HEK293T (cell line): ENCODE results near the gene TERB1.

Experiments used
- CTCF ChIA-PET: fragments of 350-600 bp; formaldehyde crosslinking; extraction: SDS; loops from one replicate; lab custom pipeline; 2021; ENCODE audit warnings: antibody characterized with exemption, inconsistent platforms; lab: Yijun Ruan, JAX
- POLR2A ChIA-PET: fragments of 350-600 bp; formaldehyde crosslinking; extraction: SDS; loops from one replicate; lab custom pipeline; 2020; ENCODE audit warnings: antibody characterized with exemption, inconsistent platforms; lab: Yijun Ruan, JAX
- DNase-seq: peaks from one replicate; pipeline ENCODE4 v3.0.0; 2012; ENCODE audit warnings: mixed read lengths; ENCODE audit errors: extremely low spot score
- ARNT ChIP-seq: fragments of 450-650 bp; IDR thresholded peaks from 2 replicates; pipeline ENCODE4 v1.6.1; 2017; ENCODE audit warnings: mild to moderate bottlenecking
- BHLHE40 ChIP-seq: fragments of 450-650 bp; IDR thresholded peaks from 2 replicates; pipeline ENCODE4 v1.6.1; 2016; ENCODE audit warnings: mild to moderate bottlenecking, moderate library complexity, borderline replicate concordance
- CTBP1 ChIP-seq: fragments of 450-650 bp; IDR thresholded peaks from 2 replicates; pipeline ENCODE4 v1.6.1; 2016; ENCODE audit warnings: borderline replicate concordance
- ELF4 ChIP-seq: fragments of 450-650 bp; IDR thresholded peaks from 2 replicates; pipeline ENCODE4 v1.6.1; 2017; ENCODE audit warnings: antibody characterized with exemption
- FOXA1 ChIP-seq: fragments of 450-650 bp; IDR thresholded peaks from 2 replicates; pipeline ENCODE4 v1.6.1; 2016; ENCODE audit warnings: mild to moderate bottlenecking
- FOXK2 ChIP-seq: fragments of 450-650 bp; IDR thresholded peaks from 2 replicates; pipeline ENCODE4 v1.6.1; 2016; ENCODE audit warnings: mild to moderate bottlenecking
- FOXM1 ChIP-seq: fragments of 450-650 bp; IDR thresholded peaks from 2 replicates; pipeline ENCODE4 v1.6.1; 2017; ENCODE audit warnings: mild to moderate bottlenecking, borderline replicate concordance
- HDGF ChIP-seq: fragments of 450-650 bp; IDR thresholded peaks from 2 replicates; pipeline ENCODE4 v1.6.1; 2017; ENCODE audit warnings: antibody characterized with exemption, borderline replicate concordance
- L3MBTL2 ChIP-seq: fragments of 450-650 bp; conservative IDR thresholded peaks from 2 replicates; pipeline ENCODE4 v1.6.1; 2016; ENCODE audit warnings: mild to moderate bottlenecking
- LEF1 ChIP-seq: fragments of 450-650 bp; IDR thresholded peaks from 2 replicates; pipeline ENCODE4 v1.6.1; 2017; ENCODE audit warnings: mild to moderate bottlenecking, borderline replicate concordance
- NFRKB ChIP-seq: fragments of 450-650 bp; IDR thresholded peaks from 2 replicates; pipeline ENCODE4 v1.6.1; 2016; ENCODE audit warnings: mild to moderate bottlenecking, moderate library complexity
- PKNOX1 ChIP-seq: fragments of 450-650 bp; IDR thresholded peaks from 2 replicates; pipeline ENCODE4 v1.6.1; 2016
- SP1 ChIP-seq: fragments of 450-650 bp; IDR thresholded peaks from 2 replicates; pipeline ENCODE4 v1.6.1; 2017
- SUZ12 ChIP-seq: fragments of 450-650 bp; IDR thresholded peaks from 2 replicates; pipeline ENCODE4 v1.6.1; 2016; ENCODE audit warnings: mild to moderate bottlenecking
- TARDBP ChIP-seq: fragments of 450-650 bp; IDR thresholded peaks from 2 replicates; pipeline ENCODE4 v1.6.1; 2016
- ZNF384 ChIP-seq: fragments of 450-650 bp; IDR thresholded peaks from 2 replicates; pipeline ENCODE4 v1.6.1; 2016

TERB1 gene

GRCh38 chr16:66719246-66719645, 82.1 kb downstream of the TERB1 start:
- CTCF ChIA-PET, result no interaction called here
- DNase-seq, result no peak
- no peak for TF ChIP-seq L3MBTL2
- TF ChIP-seq PKNOX1, result no peak
- TF ChIP-seq BHLHE40, result no peak
- TF ChIP-seq ZNF384, result no peak
- TF ChIP-seq ARNT, result no peak
- TF ChIP-seq ELF4, result no peak
- TF ChIP-seq TARDBP, result no peak
- no peak for TF ChIP-seq FOXK2
- POLR2A ChIA-PET, result no interaction called here

GRCh38 chr16:66717776-66718175, 83.6 kb downstream of the TERB1 start:
- TF ChIP-seq ZNF384 (no peak), NFRKB (no peak), SP1 (no peak)
- no peak for DNase-seq
- ChIA-PET CTCF (no interaction called here), POLR2A (no interaction called here)

GRCh38 chr16:66717112-66717675, 84.2 kb downstream of the TERB1 start:
- CTCF ChIA-PET, result interaction anchor here (1.1 kb wide), 1 partner anchor 21 kb away, joined by 3 read pairs; no protein-coding TSS in a partner anchor
- no peak for TF ChIP-seq FOXA1
- POLR2A ChIA-PET, result no interaction called here
- peak; percentile 69 for DNase-seq

- ChIA-PET CTCF (no interaction called here), POLR2A (no interaction called here)
- no peak for DNase-seq
These were observed 86.6 kb downstream of the TERB1 start for GRCh38 chr16:66714654-66715307.

GRCh38 chr16:66714062-66714461, 87.3 kb downstream of the TERB1 start:
- no peak for TF ChIP-seq TARDBP
- TF ChIP-seq ARNT, result no peak
- TF ChIP-seq PKNOX1, result no peak
- TF ChIP-seq HDGF, result no peak
- TF ChIP-seq LEF1, result no peak
- no peak for TF ChIP-seq ZNF384
- CTCF ChIA-PET, result no interaction called here
- no peak for DNase-seq
- POLR2A ChIA-PET, result no interaction called here

More at GRCh38 chr16:66714654-66715307, 86.6 kb downstream of the TERB1 start:
- TF ChIP-seq ELF4 (no peak), L3MBTL2 (no peak), TARDBP (no peak), SUZ12 (no peak), CTBP1 (no peak), HDGF (no peak), ZNF384 (no peak), LEF1 (no peak), FOXM1 (no peak), FOXK2 (no peak), NFRKB (no peak), FOXA1 (no peak), BHLHE40 (no peak)

GRCh38 chr16:66713076-66713475, 88.3 kb downstream of the TERB1 start:
- ChIA-PET CTCF (no interaction called here), POLR2A (no interaction called here)
- no peak for DNase-seq
- TF ChIP-seq FOXA1 (no peak), SUZ12 (no peak), L3MBTL2 (no peak), LEF1 (no peak), PKNOX1 (no peak), ARNT (no peak), CTBP1 (no peak), NFRKB (no peak), TARDBP (no peak), FOXM1 (no peak), FOXK2 (no peak), SP1 (no peak), HDGF (no peak), ZNF384 (no peak)

- CTCF ChIA-PET, result no interaction called here
- no peak for DNase-seq
- POLR2A ChIA-PET, result no interaction called here
- no peak for TF ChIP-seq L3MBTL2
- TF ChIP-seq FOXM1, result no peak
- TF ChIP-seq BHLHE40, result no peak
- no peak for TF ChIP-seq SP1
- no peak for TF ChIP-seq SUZ12
These were observed 88.9 kb downstream of the TERB1 start for GRCh38 chr16:66712512-66712911.
